ENCODE data around the gene MYH14. TPM values are rescaled to one million over a fixed set of nuclear protein-coding genes. Genes with fewer than 3 reads are reported as not detected.
"Not testable (repeated sequence)": the region's sequence is repeated elsewhere in the genome, so short reads cannot be mapped to it uniquely, and the experiment has no call there.

MYH14 gene
- total and polyA plus RNA-seq, 2 of the 8 experiments (the other 6 are each of a cell fraction or from before 2014, with no cell fraction given), result 17.3 to 28.6 TPM

DNA sequence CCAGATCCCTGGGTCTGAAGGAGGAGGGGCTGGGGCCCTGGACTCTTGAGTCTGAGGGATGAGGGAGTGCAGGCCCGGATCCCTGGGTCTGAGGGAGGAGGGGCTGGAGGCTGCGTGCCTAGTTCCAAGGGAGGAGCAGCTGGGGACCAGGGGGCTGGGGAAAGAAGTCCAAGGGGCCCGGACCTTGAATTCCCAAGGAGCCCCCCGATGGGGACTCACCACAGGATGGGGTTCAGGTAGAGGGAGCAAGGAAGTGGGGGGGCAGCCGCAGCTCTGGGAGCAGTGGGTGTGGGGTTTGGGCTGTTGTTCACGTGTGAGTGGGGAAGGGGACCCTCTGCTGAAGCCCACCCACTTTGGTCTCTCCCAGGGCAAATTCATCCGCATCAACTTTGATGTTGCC lies 23.1 kb downstream of the MYH14 start (continued):
- TF ChIP-seq JUN (IDR thresholded peaks at IDR 0.05; ENCODE audit: low read depth, low read length) (no peak), POU5F1 (IDR thresholded peaks at IDR 0.05; ENCODE audit: low read depth, low read length) (no peak), PHF8 (conservative IDR thresholded peaks at IDR 0.05; ENCODE audit: low read depth, low read length) (no peak), EP300 (IDR thresholded peaks at IDR 0.05; ENCODE audit: borderline replicate concordance in 1 of 2, low read depth in 2 of 2, low read length in 2 of 2) (no peak), CTCF (IDR thresholded peaks at IDR 0.05; ENCODE audit: control extremely low read depth in 1 of 3, insufficient read depth in 1 of 3, low read depth in 1 of 3, low read length in 3 of 3) (no peak)
- TF ChIP-seq, protein P1, sequence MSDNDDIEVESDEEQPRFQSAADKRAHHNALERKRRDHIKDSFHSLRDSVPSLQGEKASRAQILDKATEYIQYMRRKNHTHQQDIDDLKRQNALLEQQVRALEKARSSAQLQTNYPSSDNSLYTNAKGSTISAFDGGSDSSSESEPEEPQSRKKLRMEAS (IDR thresholded peaks at IDR 0.05), result no peak

DNA sequence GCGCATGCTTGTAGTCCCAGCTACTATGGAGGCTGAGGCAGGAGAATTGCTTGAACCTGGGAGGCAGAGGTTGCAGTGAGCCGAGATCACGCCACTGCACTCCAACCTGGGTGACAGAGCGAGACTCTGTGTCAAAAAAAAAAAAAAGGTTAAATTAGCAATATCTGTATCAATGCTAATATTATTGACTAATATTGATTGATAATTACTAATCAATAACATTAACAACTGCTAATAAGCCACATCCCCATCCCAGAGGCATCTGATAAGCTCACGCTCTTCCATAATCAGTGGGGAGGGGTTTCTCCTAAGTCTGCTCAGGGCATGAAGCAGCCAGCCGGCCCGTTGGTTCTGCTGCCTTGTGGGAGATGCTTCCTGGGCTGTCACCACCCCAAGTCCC lies 24.7 kb downstream of the MYH14 start:
- FAIRE-seq, result not testable (repeated sequence)

More for the DNA sequence above, 24.7 kb downstream of the MYH14 start:
- 75% methylated on average over 4 of the region's 7 CpGs; no CpG with 5 or more reads in 1 of the 2 experiments for WGBS, 2 experiments (ENCODE audit: extremely low coverage in 1 of 2, insufficient coverage in 1 of 2, insufficient read length in 1 of 2, insufficient replicate concordance in 2 of 2, low coverage in 1 of 2, low lambda C conversion rate in 2 of 2, missing lambda C conversion rate in 1 of 2)
- H2AFZ ChIP-seq (ENCODE audit: low read length); H2AK5ac ChIP-seq (ENCODE audit: low read depth, low read length); H3K56ac ChIP-seq (replicated peaks; ENCODE audit: insufficient read length, low read depth, low read length); H2BK15ac ChIP-seq (ENCODE audit: low read length); DNase-seq (ENCODE audit: low read depth in 1 of 2, low spot score in 2 of 2); H3K79me2 ChIP-seq (ENCODE audit: control insufficient read depth in 1 of 2, insufficient read depth in 2 of 2, low read length in 2 of 2); H2BK20ac ChIP-seq (ENCODE audit: low read length); H4K8ac ChIP-seq (ENCODE audit: extremely low read depth, insufficient read depth, low read length); H3K23ac ChIP-seq (ENCODE audit: insufficient read length); H3K18ac ChIP-seq (ENCODE audit: extremely low read depth, low read length); H2BK120ac ChIP-seq (replicated peaks; ENCODE audit: low read depth, low read length); H4K5ac ChIP-seq (ENCODE audit: insufficient read length, low read depth, low read length); H3K27ac ChIP-seq (ENCODE audit: low read depth, low read length); H4K20me1 ChIP-seq (replicated peaks in 1 of 2; ENCODE audit: control insufficient read depth in 1 of 2, insufficient read depth in 2 of 2, low read length in 2 of 2); H3K79me1 ChIP-seq (ENCODE audit: low read depth, low read length); H3K4me1 ChIP-seq (replicated peaks in 1 of 4; ENCODE audit: control insufficient read depth in 3 of 4, insufficient read depth in 4 of 4, low read length in 3 of 4); POLR2A ChIA-PET (ENCODE audit: partially characterized antibody); H3K14ac ChIP-seq (ENCODE audit: insufficient read length); H4K91ac ChIP-seq (replicated peaks; ENCODE audit: insufficient read length, low read length); H2BK5ac ChIP-seq (ENCODE audit: low read depth, low read length); H3K4me3 ChIP-seq (ENCODE audit: extremely low read depth in 1 of 4, insufficient read depth in 2 of 4, low read depth in 3 of 4, low read length in 4 of 4); H3K4ac ChIP-seq (replicated peaks; ENCODE audit: insufficient read length, low read depth, low read length); H3K27me3 ChIP-seq (replicated peaks in 1 of 4; ENCODE audit: control insufficient read depth in 3 of 4, extremely low read depth in 1 of 4, insufficient read depth in 3 of 4, low read length in 3 of 4); H3K23me2 ChIP-seq (ENCODE audit: low read depth, low read length); H3K4me2 ChIP-seq (ENCODE audit: insufficient read depth in 1 of 2, low read depth in 2 of 2, low read length in 2 of 2); H3K9me3 ChIP-seq (ENCODE audit: insufficient read depth in 2 of 2, low read depth in 1 of 2, low read length in 1 of 2); H2BK12ac ChIP-seq (ENCODE audit: low read depth, low read length); H3K9ac ChIP-seq (replicated peaks in 1 of 4; ENCODE audit: extremely low read depth in 1 of 4, low read depth in 3 of 4, low read length in 3 of 4): not testable (repeated sequence)
- CTCF ChIA-PET (ENCODE audit: partially characterized antibody), result interaction anchor here (2.5 to 23.5 kb wide), 2 partner anchors 10 to 25 kb away, joined by 19 to 397 read pairs; no protein-coding TSS in a partner anchor
- peaks cover 0 to 12% (median 0%) of the 10 kb centered on the region in 4 experiments; a peak in 4 of 8 replicates for H3K36me3 ChIP-seq (ENCODE audit: control insufficient read depth in 2 of 4, insufficient read depth in 4 of 4, low read length in 3 of 4)
